Neural cell (in vitro differentiated cells): ENCODE measurements around the gene CRB3. TPM values are rescaled to one million over a fixed set of nuclear protein-coding genes. Genes with fewer than 3 reads are reported as not detected.
A peak's percentile ranks its signal among the peaks of the same experiment; 100 is the strongest.

Experiments used
- H2AFZ ChIP-seq: fragments of 200-600, 300-800 bp; sonication (generic), shearing (Covaris generic); 2 replicates; pipeline ENCODE4 v1.6.0; 2014; ENCODE audit warnings: low read depth, mild to moderate bottlenecking, antibody characterized with exemption, low read length, moderate library complexity
- H3F3A ChIP-seq: fragments of 200-600 bp; shearing (Covaris generic); 2 replicates; pipeline ENCODE4 v1.6.1; 2016; ENCODE audit warnings: mild to moderate bottlenecking, moderate library complexity, mixed read lengths, antibody characterized with exemption, low read length; ENCODE audit not compliant: insufficient read depth, poor library complexity, severe bottlenecking
- H3K27ac ChIP-seq: fragments of 200-600, 300-800 bp; sonication (generic), shearing (Covaris generic); 2 replicates; pipeline ENCODE4 v1.5.1; 2014; ENCODE audit warnings: mild to moderate bottlenecking, low read length, moderate library complexity
- H3K27me3 ChIP-seq: fragments of 300-800, 200-600 bp; sonication (generic), shearing (Covaris generic); 2 replicates; pipeline ENCODE4 v1.6.0; 2014; ENCODE audit warnings: mild to moderate bottlenecking, low read depth, low read length, moderate library complexity; ENCODE audit not compliant: insufficient read depth
- H3K36me3 ChIP-seq: fragments of 300-800, 200-600 bp; sonication (generic), shearing (Covaris generic); 2 replicates; pipeline ENCODE4 v1.5.1; 2014; ENCODE audit warnings: mild to moderate bottlenecking, antibody characterized with exemption, low read length, moderate library complexity; ENCODE audit not compliant: insufficient read depth
- H3K4me2 ChIP-seq: fragments of 300-800, 200-600 bp; sonication (generic), shearing (Covaris generic); 2 replicates; pipeline ENCODE4 v1.6.0; 2014; ENCODE audit warnings: mild to moderate bottlenecking, low read length
- H3K4me3 ChIP-seq: fragments of 300-800, 200-600 bp; sonication (generic), shearing (Covaris generic); 2 replicates; pipeline ENCODE4 v1.5.1; 2014; ENCODE audit warnings: mild to moderate bottlenecking, low read length, moderate library complexity
- H3K79me2 ChIP-seq: fragments of 200-600 bp; shearing (Covaris generic); replicated peaks from 2 replicates; pipeline ENCODE4 v1.6.0; 2014; ENCODE audit warnings: mild to moderate bottlenecking, low read length, moderate library complexity; ENCODE audit not compliant: insufficient read depth
- H3K9ac ChIP-seq: fragments of 300-800, 200-600 bp; sonication (generic), shearing (Covaris generic); 2 replicates; pipeline ENCODE4 v1.6.1; 2016; ENCODE audit warnings: mild to moderate bottlenecking, low read length, mixed read lengths
- H3K9me2 ChIP-seq: fragments of 200-600 bp; shearing (Covaris generic); 2 replicates; pipeline ENCODE4 v1.6.1; 2016; ENCODE audit warnings: mild to moderate bottlenecking, low read length, mixed read lengths; ENCODE audit not compliant: insufficient read depth
- H3K9me3 ChIP-seq: fragments of 200-600, 300-800 bp; sonication (generic), shearing (Covaris generic); 2 replicates; pipeline ENCODE4 v1.6.1; 2016; ENCODE audit warnings: mild to moderate bottlenecking, mixed run types, low read length, moderate library complexity, mixed read lengths
- H4K20me1 ChIP-seq: fragments of 200-600 bp; shearing (Covaris generic); 2 replicates; pipeline ENCODE4 v1.6.1; 2016; ENCODE audit warnings: mild to moderate bottlenecking, mixed run types; ENCODE audit not compliant: insufficient read depth
- EP300 ChIP-seq: fragments of 450-650 bp; conservative IDR thresholded peaks from 2 replicates; pipeline ENCODE4 v1.6.1; 2014; ENCODE audit warnings: antibody characterized with exemption, mild to moderate bottlenecking, moderate library complexity; ENCODE audit not compliant: poor library complexity, severe bottlenecking
- EZH2 ChIP-seq: fragments of 200-600, 300-800 bp; shearing (Covaris generic), sonication (generic); IDR thresholded peaks from 2 replicates; pipeline ENCODE4 v1.6.1; 2014; ENCODE audit warnings: antibody characterized with exemption, low read length, borderline replicate concordance, mild to moderate bottlenecking; ENCODE audit not compliant: insufficient read depth, poor library complexity, severe bottlenecking
- MXI1 ChIP-seq: fragments of 450-650 bp; conservative IDR thresholded peaks from 2 replicates; pipeline ENCODE4 v1.6.1; 2014; ENCODE audit warnings: antibody characterized with exemption, mild to moderate bottlenecking; ENCODE audit not compliant: poor library complexity, severe bottlenecking
- POLR2AphosphoS5 ChIP-seq: IDR thresholded peaks from 2 replicates; pipeline ENCODE4 v1.6.1; 2012
- RAD21 ChIP-seq: fragments of 450-650 bp; conservative IDR thresholded peaks from 2 replicates; pipeline ENCODE4 v1.6.1; 2014; ENCODE audit warnings: antibody characterized with exemption, mild to moderate bottlenecking, moderate library complexity
- SMC3 ChIP-seq: fragments of 450-650 bp; conservative IDR thresholded peaks from 2 replicates; pipeline ENCODE4 v1.6.1; 2014; ENCODE audit warnings: antibody characterized with exemption, mild to moderate bottlenecking, moderate library complexity; ENCODE audit not compliant: poor library complexity
- TAF1 ChIP-seq: IDR thresholded peaks from 2 replicates; pipeline ENCODE4 v1.6.1; 2012; ENCODE audit warnings: low read depth
- polyA plus RNA-seq: library from polyadenylated mRNA; depleted of rRNA; stranded (reverse); fragments of >200 nt; gene quantifications from 2 replicates; pipeline ENCODE4 v1.2.3, GENCODE V29; 2014
- TF ChIP-seq, protein P1 (sequence below): IDR thresholded peaks from 2 replicates; pipeline ENCODE4 v1.6.1; 2012; ENCODE audit warnings: borderline replicate concordance
- TF ChIP-seq, protein P2 (sequence below): fragments of 450-650 bp; IDR thresholded peaks from 2 replicates; pipeline ENCODE4 v1.5.1; 2014; ENCODE audit warnings: antibody characterized with exemption, mild to moderate bottlenecking, moderate library complexity; ENCODE audit not compliant: poor library complexity, severe bottlenecking

The CRB3 gene
- polyA plus RNA-seq, 1 donor from 2014 or later: 0.43 TPM

DNA sequence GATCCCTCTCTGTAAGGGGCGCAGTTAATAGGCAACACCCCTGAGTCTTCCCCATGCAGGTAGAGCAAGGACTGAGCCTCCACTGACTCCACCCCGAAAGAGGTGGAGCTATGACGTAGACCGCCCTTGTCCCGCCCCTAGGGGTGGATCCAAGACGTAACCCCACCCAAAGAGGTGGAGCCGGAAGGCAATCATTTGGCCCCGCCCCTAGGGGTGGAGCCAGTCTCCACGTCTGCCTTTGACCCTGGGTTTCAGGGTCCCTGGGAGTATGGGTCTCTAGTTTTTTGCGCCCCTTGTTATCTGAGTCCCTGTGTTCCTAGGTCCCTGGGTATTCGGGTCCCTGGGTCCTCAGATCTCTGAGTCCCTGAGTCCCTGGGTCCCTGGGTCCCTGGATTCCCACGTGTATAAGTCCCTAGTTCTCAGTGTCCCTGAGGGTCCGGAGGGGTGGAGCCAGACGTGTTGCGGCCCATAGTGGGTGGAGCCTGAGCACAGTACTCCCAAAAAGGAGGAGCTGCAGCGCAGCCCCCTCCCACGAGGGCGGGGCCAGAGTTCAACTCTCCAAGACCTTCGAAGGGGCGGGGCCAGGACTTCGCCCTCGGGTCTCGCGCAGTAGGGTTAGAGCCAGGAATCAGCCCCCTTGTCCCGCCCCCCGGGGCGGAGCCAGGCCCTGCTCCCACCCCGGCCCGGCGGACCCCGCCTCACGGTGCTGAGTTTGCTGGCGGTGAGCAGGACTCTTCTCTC lies 12.3 kb downstream of the CRB3 start:
- no peaks in the 10 kb centered on the region for H4K20me1 ChIP-seq
- H3F3A ChIP-seq: no peaks in the 10 kb centered on the region
- no peaks in the 10 kb centered on the region for H3K9me3 ChIP-seq
- H3K9ac ChIP-seq: no peak overlapping the region
- no peaks in the 10 kb centered on the region for H3K36me3 ChIP-seq
- peak overlapping the region; percentile 23 for H2AFZ ChIP-seq
- H3K27me3 ChIP-seq: peaks cover 17% of the 10 kb centered on the region
- TF ChIP-seq, protein P1, sequence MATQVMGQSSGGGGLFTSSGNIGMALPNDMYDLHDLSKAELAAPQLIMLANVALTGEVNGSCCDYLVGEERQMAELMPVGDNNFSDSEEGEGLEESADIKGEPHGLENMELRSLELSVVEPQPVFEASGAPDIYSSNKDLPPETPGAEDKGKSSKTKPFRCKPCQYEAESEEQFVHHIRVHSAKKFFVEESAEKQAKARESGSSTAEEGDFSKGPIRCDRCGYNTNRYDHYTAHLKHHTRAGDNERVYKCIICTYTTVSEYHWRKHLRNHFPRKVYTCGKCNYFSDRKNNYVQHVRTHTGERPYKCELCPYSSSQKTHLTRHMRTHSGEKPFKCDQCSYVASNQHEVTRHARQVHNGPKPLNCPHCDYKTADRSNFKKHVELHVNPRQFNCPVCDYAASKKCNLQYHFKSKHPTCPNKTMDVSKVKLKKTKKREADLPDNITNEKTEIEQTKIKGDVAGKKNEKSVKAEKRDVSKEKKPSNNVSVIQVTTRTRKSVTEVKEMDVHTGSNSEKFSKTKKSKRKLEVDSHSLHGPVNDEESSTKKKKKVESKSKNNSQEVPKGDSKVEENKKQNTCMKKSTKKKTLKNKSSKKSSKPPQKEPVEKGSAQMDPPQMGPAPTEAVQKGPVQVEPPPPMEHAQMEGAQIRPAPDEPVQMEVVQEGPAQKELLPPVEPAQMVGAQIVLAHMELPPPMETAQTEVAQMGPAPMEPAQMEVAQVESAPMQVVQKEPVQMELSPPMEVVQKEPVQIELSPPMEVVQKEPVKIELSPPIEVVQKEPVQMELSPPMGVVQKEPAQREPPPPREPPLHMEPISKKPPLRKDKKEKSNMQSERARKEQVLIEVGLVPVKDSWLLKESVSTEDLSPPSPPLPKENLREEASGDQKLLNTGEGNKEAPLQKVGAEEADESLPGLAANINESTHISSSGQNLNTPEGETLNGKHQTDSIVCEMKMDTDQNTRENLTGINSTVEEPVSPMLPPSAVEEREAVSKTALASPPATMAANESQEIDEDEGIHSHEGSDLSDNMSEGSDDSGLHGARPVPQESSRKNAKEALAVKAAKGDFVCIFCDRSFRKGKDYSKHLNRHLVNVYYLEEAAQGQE: no peak
- TF ChIP-seq POLR2AphosphoS5 (no peak), MXI1 (no peak), EP300 (no peak), EZH2 (no peak), SMC3 (no peak), RAD21 (no peak), TAF1 (no peak)
- TF ChIP-seq, protein P2, sequence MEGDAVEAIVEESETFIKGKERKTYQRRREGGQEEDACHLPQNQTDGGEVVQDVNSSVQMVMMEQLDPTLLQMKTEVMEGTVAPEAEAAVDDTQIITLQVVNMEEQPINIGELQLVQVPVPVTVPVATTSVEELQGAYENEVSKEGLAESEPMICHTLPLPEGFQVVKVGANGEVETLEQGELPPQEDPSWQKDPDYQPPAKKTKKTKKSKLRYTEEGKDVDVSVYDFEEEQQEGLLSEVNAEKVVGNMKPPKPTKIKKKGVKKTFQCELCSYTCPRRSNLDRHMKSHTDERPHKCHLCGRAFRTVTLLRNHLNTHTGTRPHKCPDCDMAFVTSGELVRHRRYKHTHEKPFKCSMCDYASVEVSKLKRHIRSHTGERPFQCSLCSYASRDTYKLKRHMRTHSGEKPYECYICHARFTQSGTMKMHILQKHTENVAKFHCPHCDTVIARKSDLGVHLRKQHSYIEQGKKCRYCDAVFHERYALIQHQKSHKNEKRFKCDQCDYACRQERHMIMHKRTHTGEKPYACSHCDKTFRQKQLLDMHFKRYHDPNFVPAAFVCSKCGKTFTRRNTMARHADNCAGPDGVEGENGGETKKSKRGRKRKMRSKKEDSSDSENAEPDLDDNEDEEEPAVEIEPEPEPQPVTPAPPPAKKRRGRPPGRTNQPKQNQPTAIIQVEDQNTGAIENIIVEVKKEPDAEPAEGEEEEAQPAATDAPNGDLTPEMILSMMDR: no peak
- H3K4me3 ChIP-seq: peak overlapping the region; percentile 62
- no peaks in the 10 kb centered on the region for H3K9me2 ChIP-seq
- no peaks in the 10 kb centered on the region for H3K79me2 ChIP-seq
- no peak overlapping the region for H3K4me2 ChIP-seq
- H3K27ac ChIP-seq: no peak overlapping the region

DNA sequence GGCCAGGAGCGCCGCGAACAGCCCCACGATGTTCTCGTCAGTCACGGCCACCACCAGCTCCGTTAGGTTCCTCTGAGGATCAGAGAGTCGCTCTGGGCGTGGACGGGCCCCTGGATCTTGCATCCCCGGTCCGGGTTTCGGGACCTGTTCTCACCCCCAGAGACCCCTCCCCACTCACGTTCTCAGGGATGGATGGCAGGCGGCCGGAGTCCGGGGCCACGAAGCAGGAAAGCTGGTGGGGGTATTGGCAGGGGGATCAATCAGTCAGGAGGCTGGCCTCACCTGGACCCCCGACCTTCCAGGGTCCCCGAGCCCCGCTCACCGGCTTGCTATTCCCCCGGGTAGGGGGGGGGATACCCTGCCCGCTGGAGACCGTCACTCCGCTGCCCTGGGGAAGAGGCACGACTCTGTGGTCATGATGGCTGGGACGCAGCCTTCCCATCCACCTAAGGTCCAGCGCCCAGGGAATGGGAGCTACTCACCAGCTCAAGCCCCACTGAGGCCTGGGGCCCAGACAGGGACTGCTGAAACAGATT lies 12.9 kb downstream of the CRB3 start:
- no peak overlapping the region for H2AFZ ChIP-seq
- H3K9me2 ChIP-seq: no peaks in the 10 kb centered on the region
- no peaks in the 10 kb centered on the region for H3K36me3 ChIP-seq
- peaks cover 17% of the 10 kb centered on the region for H3K27me3 ChIP-seq
- no peaks in the 10 kb centered on the region for H4K20me1 ChIP-seq
- H3F3A ChIP-seq: no peaks in the 10 kb centered on the region
- no peaks in the 10 kb centered on the region for H3K9me3 ChIP-seq
- H3K4me2 ChIP-seq: no peak overlapping the region
- peak overlapping the region; percentile 62 for H3K4me3 ChIP-seq
- H3K9ac ChIP-seq: no peak overlapping the region
- no peak for TF ChIP-seq EP300
- H3K27ac ChIP-seq: no peak overlapping the region
- no peaks in the 10 kb centered on the region for H3K79me2 ChIP-seq
